ENCODE results near the gene YY1.

DNA sequence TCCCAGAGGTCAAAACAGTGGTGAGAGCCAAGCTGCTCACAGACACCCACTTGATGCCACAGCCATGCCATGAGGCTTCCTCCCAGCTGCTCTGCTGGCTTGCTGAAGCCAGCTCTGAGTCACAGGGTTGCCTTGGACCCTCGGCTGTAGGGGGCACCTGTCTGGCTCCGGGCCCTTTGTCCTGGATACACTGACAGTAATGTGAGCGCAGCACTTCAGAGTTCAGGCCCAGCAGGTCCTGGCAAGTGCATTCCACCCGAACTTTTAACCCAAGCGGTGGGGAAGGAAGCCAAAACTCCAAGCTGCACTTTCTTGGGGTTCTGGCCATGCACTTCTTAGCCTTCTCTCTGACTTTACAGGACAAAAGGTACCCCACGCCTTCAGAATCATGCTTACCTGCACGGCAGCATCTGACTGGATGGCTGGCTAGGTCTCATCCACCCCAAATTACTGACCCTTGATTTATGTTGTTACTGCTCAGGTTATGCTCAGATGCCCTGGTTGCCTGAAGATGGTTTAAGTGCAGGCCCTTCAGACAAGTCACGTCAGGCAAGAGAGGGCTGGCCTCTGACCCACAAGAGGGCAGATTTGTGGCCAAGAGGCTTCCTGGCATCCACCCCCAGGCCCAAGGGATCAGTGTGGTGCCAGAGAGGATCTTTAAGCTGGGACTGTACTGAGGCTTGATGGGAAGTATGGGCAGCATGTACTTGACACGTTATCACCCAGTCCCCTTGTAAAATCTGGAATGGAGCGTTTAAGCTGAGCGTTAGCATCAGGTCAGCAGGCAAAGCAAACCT is 42.5 kb downstream of the YY1 start:
- TF ChIP-seq, protein P1, sequence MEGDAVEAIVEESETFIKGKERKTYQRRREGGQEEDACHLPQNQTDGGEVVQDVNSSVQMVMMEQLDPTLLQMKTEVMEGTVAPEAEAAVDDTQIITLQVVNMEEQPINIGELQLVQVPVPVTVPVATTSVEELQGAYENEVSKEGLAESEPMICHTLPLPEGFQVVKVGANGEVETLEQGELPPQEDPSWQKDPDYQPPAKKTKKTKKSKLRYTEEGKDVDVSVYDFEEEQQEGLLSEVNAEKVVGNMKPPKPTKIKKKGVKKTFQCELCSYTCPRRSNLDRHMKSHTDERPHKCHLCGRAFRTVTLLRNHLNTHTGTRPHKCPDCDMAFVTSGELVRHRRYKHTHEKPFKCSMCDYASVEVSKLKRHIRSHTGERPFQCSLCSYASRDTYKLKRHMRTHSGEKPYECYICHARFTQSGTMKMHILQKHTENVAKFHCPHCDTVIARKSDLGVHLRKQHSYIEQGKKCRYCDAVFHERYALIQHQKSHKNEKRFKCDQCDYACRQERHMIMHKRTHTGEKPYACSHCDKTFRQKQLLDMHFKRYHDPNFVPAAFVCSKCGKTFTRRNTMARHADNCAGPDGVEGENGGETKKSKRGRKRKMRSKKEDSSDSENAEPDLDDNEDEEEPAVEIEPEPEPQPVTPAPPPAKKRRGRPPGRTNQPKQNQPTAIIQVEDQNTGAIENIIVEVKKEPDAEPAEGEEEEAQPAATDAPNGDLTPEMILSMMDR (conservative IDR thresholded peaks at IDR 0.05; ENCODE audit: low read depth in 2 of 2) = peak in 1 of 2 experiments; percentile 19; a peak in 1 of 4 replicates
- TF ChIP-seq POLR2AphosphoS5 (IDR thresholded peaks at IDR 0.05; ENCODE audit: low read depth) = no peak
- TF ChIP-seq EZH2phosphoT487 (IDR thresholded peaks at IDR 0.05; ENCODE audit: unreplicated experiment) = no peak
- TF ChIP-seq, protein P2, sequence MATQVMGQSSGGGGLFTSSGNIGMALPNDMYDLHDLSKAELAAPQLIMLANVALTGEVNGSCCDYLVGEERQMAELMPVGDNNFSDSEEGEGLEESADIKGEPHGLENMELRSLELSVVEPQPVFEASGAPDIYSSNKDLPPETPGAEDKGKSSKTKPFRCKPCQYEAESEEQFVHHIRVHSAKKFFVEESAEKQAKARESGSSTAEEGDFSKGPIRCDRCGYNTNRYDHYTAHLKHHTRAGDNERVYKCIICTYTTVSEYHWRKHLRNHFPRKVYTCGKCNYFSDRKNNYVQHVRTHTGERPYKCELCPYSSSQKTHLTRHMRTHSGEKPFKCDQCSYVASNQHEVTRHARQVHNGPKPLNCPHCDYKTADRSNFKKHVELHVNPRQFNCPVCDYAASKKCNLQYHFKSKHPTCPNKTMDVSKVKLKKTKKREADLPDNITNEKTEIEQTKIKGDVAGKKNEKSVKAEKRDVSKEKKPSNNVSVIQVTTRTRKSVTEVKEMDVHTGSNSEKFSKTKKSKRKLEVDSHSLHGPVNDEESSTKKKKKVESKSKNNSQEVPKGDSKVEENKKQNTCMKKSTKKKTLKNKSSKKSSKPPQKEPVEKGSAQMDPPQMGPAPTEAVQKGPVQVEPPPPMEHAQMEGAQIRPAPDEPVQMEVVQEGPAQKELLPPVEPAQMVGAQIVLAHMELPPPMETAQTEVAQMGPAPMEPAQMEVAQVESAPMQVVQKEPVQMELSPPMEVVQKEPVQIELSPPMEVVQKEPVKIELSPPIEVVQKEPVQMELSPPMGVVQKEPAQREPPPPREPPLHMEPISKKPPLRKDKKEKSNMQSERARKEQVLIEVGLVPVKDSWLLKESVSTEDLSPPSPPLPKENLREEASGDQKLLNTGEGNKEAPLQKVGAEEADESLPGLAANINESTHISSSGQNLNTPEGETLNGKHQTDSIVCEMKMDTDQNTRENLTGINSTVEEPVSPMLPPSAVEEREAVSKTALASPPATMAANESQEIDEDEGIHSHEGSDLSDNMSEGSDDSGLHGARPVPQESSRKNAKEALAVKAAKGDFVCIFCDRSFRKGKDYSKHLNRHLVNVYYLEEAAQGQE (IDR thresholded peaks at IDR 0.05; ENCODE audit: unreplicated experiment) = no peak
- TF ChIP-seq STAT1 (IDR thresholded peaks at IDR 0.05; ENCODE audit: unreplicated experiment) = no peak
- no peak for TF ChIP-seq ZNF114 (CRISPR knock-in tag; IDR thresholded peaks at IDR 0.05)
